HepG2 (cell line): Measurements from ENCODE around the gene KLHL40. TPM values are rescaled to one million over a fixed set of nuclear protein-coding genes. Genes with fewer than 3 reads are reported as not detected.
A peak's percentile ranks its signal among the peaks of the same experiment; 100 is the strongest.

Experiments used
- AHR ChIP-seq: IDR thresholded peaks from 2 replicates; pipeline ENCODE4 v1.6.1; 2018; ENCODE audit warnings: missing genetic modification reagents, missing compliant biosample characterization
- DMAP1 ChIP-seq: IDR thresholded peaks from 2 replicates; pipeline ENCODE4 v1.6.1; 2016
- FOXP4 ChIP-seq: sonication (generic); formaldehyde crosslinking; IDR thresholded peaks from 2 replicates; pipeline ENCODE4 v1.4.0; 2020; ENCODE audit warnings: missing genetic modification reagents
- HOXA3 ChIP-seq: sonication (generic); formaldehyde crosslinking; IDR thresholded peaks from 2 replicates; pipeline ENCODE4 v1.5.0; 2020; ENCODE audit warnings: missing genetic modification reagents
- JDP2 ChIP-seq: sonication (generic); formaldehyde crosslinking; IDR thresholded peaks from 2 replicates; pipeline ENCODE4 v1.8.1; 2022; ENCODE audit warnings: missing genetic modification reagents, borderline replicate concordance
- KDM1A ChIP-seq: IDR thresholded peaks from 2 replicates; pipeline ENCODE4 v1.6.1; 2016; ENCODE audit warnings: missing compliant biosample characterization
- SRSF9 ChIP-seq: fragments of 200-400 bp; formaldehyde crosslinking; IDR thresholded peaks from 2 replicates; pipeline ENCODE4 v1.6.1; 2018; ENCODE audit warnings: borderline replicate concordance, mild to moderate bottlenecking, low read depth, low read length; ENCODE audit not compliant: insufficient read depth, poor library complexity, severe bottlenecking
- TERF1 ChIP-seq: sonication (generic); formaldehyde crosslinking; IDR thresholded peaks from 2 replicates; pipeline ENCODE4 v1.8.0; 2022; ENCODE audit warnings: mild to moderate bottlenecking, missing genetic modification reagents, moderate library complexity
- ZFP82 ChIP-seq: sonication (generic); formaldehyde crosslinking; IDR thresholded peaks from 2 replicates; pipeline ENCODE4 v1.5.1; 2020; ENCODE audit warnings: mild to moderate bottlenecking, missing genetic modification reagents, borderline replicate concordance
- ZKSCAN8 ChIP-seq: IDR thresholded peaks from 2 replicates; pipeline ENCODE4 v1.6.1; 2016; ENCODE audit warnings: borderline replicate concordance, missing genetic modification reagents, missing compliant biosample characterization
- ZNF225 ChIP-seq: sonication (generic); formaldehyde crosslinking; IDR thresholded peaks from 2 replicates; pipeline ENCODE4 v1.4.0; 2020; ENCODE audit warnings: mild to moderate bottlenecking, missing genetic modification reagents
- ZNF318 ChIP-seq: sonication (generic); formaldehyde crosslinking; IDR thresholded peaks from 2 replicates; pipeline ENCODE4 v1.4.0; 2020; ENCODE audit warnings: mild to moderate bottlenecking, missing genetic modification reagents
- ZNF776 ChIP-seq: sonication (generic); formaldehyde crosslinking; IDR thresholded peaks from 2 replicates; pipeline ENCODE4 v1.4.0; 2020; ENCODE audit warnings: mild to moderate bottlenecking, missing genetic modification reagents
- polyA plus RNA-seq, 8 experiments: library from polyadenylated mRNA; depleted of rRNA in 3 of 8; stranded (reverse) in 7 of 8; unstranded in 1 of 8; fragments of >200 nt; fragmentation: Illumina TruSeq in 4 of 8; extraction: Trizol in 4 of 8; gene quantifications; 2 replicates each; pipeline versions ENCODE4 v1.2.1 to v1.2.3, GENCODE V29; 2011 to 2016; ENCODE audit warnings: low read depth in 4 of 8, missing spikeins in 1 of 8, mixed read lengths in 1 of 8; ENCODE audit not compliant: insufficient read depth in 1 of 8
- total RNA-seq, 5 experiments: library from RNA; depleted of rRNA; stranded (reverse); fragments of >200 nt; fragmentation: Illumina TruSeq; extraction: Trizol; gene quantifications; 2 replicates each; pipeline ENCODE4 v1.2.3, GENCODE V29; 2016; ENCODE audit warnings: low read depth in 1 of 5
- TF ChIP-seq, protein P1 (sequence below): sonication (generic); formaldehyde crosslinking; IDR thresholded peaks from 2 replicates; pipeline ENCODE4 v1.5.1; 2020; ENCODE audit warnings: mild to moderate bottlenecking, missing genetic modification reagents, borderline replicate concordance

KLHL40 gene
- total and polyA plus RNA-seq, 2 of the 13 experiments (the other 11 are each of a cell fraction or from before 2014, with no cell fraction given) = not detected

DNA sequence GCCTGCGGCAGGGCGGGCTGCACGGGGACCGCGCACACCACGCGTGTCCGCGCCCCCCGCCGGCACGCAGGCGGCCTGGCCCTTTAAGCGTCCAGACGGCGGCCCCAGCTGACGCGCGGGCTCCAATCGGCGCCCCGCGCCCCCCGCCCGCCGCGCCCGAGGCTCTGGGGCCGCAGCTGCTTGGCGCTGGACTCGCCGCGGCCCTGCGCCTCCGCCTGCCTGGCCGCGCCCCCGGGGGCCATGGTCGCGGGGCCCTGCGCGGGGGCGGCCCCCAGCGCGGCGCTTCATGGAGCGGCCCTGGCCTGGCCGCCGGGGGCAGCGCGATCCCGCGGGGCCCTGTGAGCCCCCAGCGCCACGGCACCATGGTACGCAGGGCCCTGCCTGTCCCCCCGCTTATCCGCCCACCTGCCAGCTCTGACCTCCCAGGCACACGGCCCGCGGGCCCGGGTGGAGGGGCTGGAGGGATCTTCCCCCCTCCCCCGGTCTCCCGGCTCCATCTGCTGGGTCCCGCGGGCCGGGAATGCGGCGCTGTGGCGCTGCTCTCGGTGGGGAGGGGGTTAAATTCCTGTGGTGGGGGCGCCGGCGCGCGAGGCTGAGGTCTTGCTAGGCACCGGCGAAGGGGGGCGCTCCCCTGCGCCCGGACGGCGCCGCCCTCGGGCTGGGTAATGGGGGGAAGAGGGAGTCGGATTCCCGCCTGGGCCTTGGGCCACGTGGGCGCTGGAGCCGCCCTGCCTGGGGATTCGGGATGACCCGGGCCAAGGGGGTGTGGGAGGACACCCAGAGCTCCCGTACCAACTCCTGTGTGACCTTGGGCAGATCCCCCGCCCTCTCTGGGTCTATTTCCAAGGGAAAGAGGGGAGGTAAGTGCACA is 30.8 kb upstream of the KLHL40 start (continued):
- 0 out of 2 replicates have a peak, but pooled peaks have one; percentile 31 for TF ChIP-seq FOXP4 (CRISPR knock-in tag)
- TF ChIP-seq ZNF318 (CRISPR knock-in tag) = no peak
- TF ChIP-seq ZNF776 (CRISPR knock-in tag) = no peak
- TF ChIP-seq HOXA3 (CRISPR knock-in tag) = 0 out of 2 replicates have a peak, but pooled peaks have one; percentile 15
- peak; percentile 43; the same call in 1 of the 2 replicates for TF ChIP-seq KDM1A
- TF ChIP-seq AHR (CRISPR knock-in tag) = no peak
- no peak; the same call in 1 of the 2 replicates for TF ChIP-seq ZFP82
- TF ChIP-seq, protein P1, sequence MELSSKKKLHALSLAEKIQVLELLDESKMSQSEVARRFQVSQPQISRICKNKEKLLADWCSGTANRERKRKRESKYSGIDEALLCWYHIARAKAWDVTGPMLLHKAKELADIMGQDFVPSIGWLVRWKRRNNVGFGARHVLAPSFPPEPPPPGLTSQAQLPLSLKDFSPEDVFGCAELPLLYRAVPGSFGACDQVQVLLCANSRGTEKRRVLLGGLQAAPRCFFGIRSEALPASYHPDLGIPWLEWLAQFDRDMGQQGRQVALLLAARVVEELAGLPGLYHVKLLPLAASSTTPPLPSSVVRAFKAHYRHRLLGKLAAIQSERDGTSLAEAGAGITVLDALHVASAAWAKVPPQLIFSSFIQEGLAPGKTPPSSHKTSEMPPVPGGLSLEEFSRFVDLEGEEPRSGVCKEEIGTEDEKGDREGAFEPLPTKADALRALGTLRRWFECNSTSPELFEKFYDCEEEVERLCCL (CRISPR knock-in tag) = 0 out of 2 replicates have a peak, but pooled peaks have one; percentile 57
- no peak for TF ChIP-seq ZKSCAN8 (CRISPR knock-in tag)
- no peak for TF ChIP-seq TERF1 (CRISPR knock-in tag)
- no peak for TF ChIP-seq JDP2
- TF ChIP-seq ZNF225 (CRISPR knock-in tag) = no peak
- TF ChIP-seq DMAP1 = peak; percentile 56
- TF ChIP-seq SRSF9 = no peak
